NK-92 treated with Interleukin-12 subunit alpha and Interleukin-12 subunit beta, amount 100 ng/mL, for 24 hours (cell line): Measurements from ENCODE around the gene CLDN1.
"Not testable (repeated sequence)": the region's sequence is repeated elsewhere in the genome, so short reads cannot be mapped to it uniquely, and the experiment has no call there.

Source experiments
- DNase-seq: peaks from one replicate; lab custom pipeline; 2025; lab: John Stamatoyannopoulos, UW

The CLDN1 gene

GRCh38 chr3:190291994-190292584 is 30.2 kb downstream of the CLDN1 start:
- no peak for DNase-seq

GRCh38 chr3:190289989-190290388 is 32.3 kb downstream of the CLDN1 start:
- DNase-seq = no peak

- DNase-seq = no peak
Measured at GRCh38 chr3:190288836-190289235, 33.4 kb downstream of the CLDN1 start.

- no peak for DNase-seq
Measured at GRCh38 chr3:190286014-190286413, 36.2 kb downstream of the CLDN1 start.

GRCh38 chr3:190281308-190282051 is 40.8 kb downstream of the CLDN1 start:
- DNase-seq = no peak

GRCh38 chr3:190279690-190280089 is 42.6 kb downstream of the CLDN1 start:
- DNase-seq = no peak

- no peak for DNase-seq
Measured at GRCh38 chr3:190272747-190273146, 49.5 kb downstream of the CLDN1 start.

GRCh38 chr3:190269101-190269500 is 53.1 kb downstream of the CLDN1 start:
- DNase-seq = no peak

- DNase-seq = not testable (repeated sequence)
Measured at GRCh38 chr3:190267464-190267863, 54.8 kb downstream of the CLDN1 start.

GRCh38 chr3:190266913-190267290 is 55.3 kb downstream of the CLDN1 start:
- no peak for DNase-seq

GRCh38 chr3:190266265-190266912 is 55.9 kb downstream of the CLDN1 start:
- DNase-seq = no peak

- no peak for DNase-seq
Measured at GRCh38 chr3:190265796-190266195, 56.5 kb downstream of the CLDN1 start.

GRCh38 chr3:190265126-190265525 is 57.1 kb downstream of the CLDN1 start:
- DNase-seq = no peak

- DNase-seq = no peak
Measured at GRCh38 chr3:190261740-190262139, 60.5 kb downstream of the CLDN1 start.

- DNase-seq = no peak
Measured at GRCh38 chr3:190261015-190261414, 61.2 kb downstream of the CLDN1 start.

- no peak for DNase-seq
Measured at GRCh38 chr3:190260301-190260700, 61.9 kb downstream of the CLDN1 start.

- no peak for DNase-seq
Measured at GRCh38 chr3:190258634-190259033, 63.6 kb downstream of the CLDN1 start.
